Measurements from ENCODE around the gene FXYD3.

The FXYD3 gene

GRCh38 chr19:35165200-35166058, 49.8 kb downstream of the FXYD3 start:
- peak in 1 of 2 experiments; percentile 11 for DNase-seq

GRCh38 chr19:35166100-35167063, 50.8 kb downstream of the FXYD3 start:
- peak in 1 of 2 experiments; percentile 18 for DNase-seq

- DNase-seq, result peak in 1 of 2 experiments; percentile 19
Observed at GRCh38 chr19:35167251-35168119, 51.9 kb downstream of the FXYD3 start.

GRCh38 chr19:35168196-35168595, 52.6 kb downstream of the FXYD3 start:
- DNase-seq, result peak in 1 of 2 experiments; percentile 6

- peak in 1 of 2 experiments; percentile 19 for DNase-seq
Observed at GRCh38 chr19:35169221-35169995, 53.8 kb downstream of the FXYD3 start.

- no peak for DNase-seq
Observed at GRCh38 chr19:35170359-35171061, 54.9 kb downstream of the FXYD3 start.

GRCh38 chr19:35171730-35172129, 56.1 kb downstream of the FXYD3 start:
- DNase-seq, result no peak
